OCI-LY3 (cell line): Measurements from ENCODE around the gene ACTR8.

ENCODE experiments used
- CTCF ChIP-seq: fragments of 200-600, 300-600 bp; sonication (generic); IDR thresholded peaks from 2 replicates; pipeline ENCODE4 v1.5.1; 2014; ENCODE audit warnings: antibody characterized with exemption, low read length, low read depth
- EZH2phosphoT487 ChIP-seq: fragments of 200-600 bp; shearing (Covaris generic); IDR thresholded peaks from 2 replicates; pipeline ENCODE4 v1.6.1; 2018; ENCODE audit warnings: antibody characterized with exemption, mixed run types, low read depth

GRCh38 chr3:53899750-53900149 lies 17.8 kb upstream of the ACTR8 start:
- TF ChIP-seq CTCF (no peak), EZH2phosphoT487 (no peak)
